ENCODE data around the gene LSM14A. TPM values are rescaled to one million over a fixed set of nuclear protein-coding genes. Genes with fewer than 3 reads are reported as not detected.
A peak's percentile ranks its signal among the peaks of the same experiment; 100 is the strongest.

The LSM14A gene
- total and polyA plus RNA-seq, 9 of the 15 experiments (the other 6 are each of a cell fraction or from before 2014, with no cell fraction given): 19.5 to 150 (median 95.1) TPM

- TF ChIP-seq BRD4 (IDR thresholded peaks at IDR 0.05) (peak; percentile 79; the same call in 1 of the 2 replicates), SMAD3 (CRISPR knock-in tag; conservative IDR thresholded peaks at IDR 0.05) (no peak), ZNF124 (CRISPR knock-in tag; IDR thresholded peaks at IDR 0.05) (no peak), PREB (CRISPR knock-in tag; IDR thresholded peaks at IDR 0.05) (no peak), NR2C2 (CRISPR knock-in tag; IDR thresholded peaks at IDR 0.05) (no peak), NR2C2 (tag; IDR thresholded peaks at IDR 0.05) (peak; percentile 32; the same call in 1 of the 2 replicates), ZNF57 (CRISPR knock-in tag; IDR thresholded peaks at IDR 0.05) (0 out of 2 replicates have a peak, but pooled peaks have one; percentile 43), ARNT (IDR thresholded peaks at IDR 0.05) (0 out of 4 replicates have a peak, but pooled peaks of 1 of the 2 experiments have one; percentile 25), CBX1 (IDR thresholded peaks at IDR 0.05; ENCODE audit: low read depth) (0 out of 2 replicates have a peak, but pooled peaks have one; percentile 20), ZNF592 (IDR thresholded peaks at IDR 0.05) (peak; percentile 90), HDAC1 (IDR thresholded peaks at IDR 0.05) (0 out of 4 replicates have a peak, but pooled peaks of 1 of the 2 experiments have one; percentile 44), STAT5B (CRISPR knock-in tag; IDR thresholded peaks at IDR 0.05) (no peak), SNAPC5 (CRISPR knock-in tag; IDR thresholded peaks at IDR 0.05) (no peak), NONO (IDR thresholded peaks at IDR 0.05; ENCODE audit: low read depth in 2 of 2, low read length in 1 of 2) (peak in 1 of 2 experiments; percentile 56; a peak in 2 of 4 replicates), ZC3H4 (CRISPR knock-in tag; IDR thresholded peaks at IDR 0.05; ENCODE audit: borderline replicate concordance) (peak; percentile 63; the same call in 1 of the 2 replicates), MCM5 (IDR thresholded peaks at IDR 0.05; ENCODE audit: low read depth) (no peak), PRPF4 (IDR thresholded peaks at IDR 0.05; ENCODE audit: insufficient read depth, low read depth, low read length, poor library complexity, severe bottlenecking) (peak; percentile 81), E4F1 (CRISPR knock-in tag; IDR thresholded peaks at IDR 0.05; ENCODE audit: borderline replicate concordance) (no peak), ZNF41 (CRISPR knock-in tag; conservative IDR thresholded peaks at IDR 0.05) (no peak), RBFOX2 (IDR thresholded peaks at IDR 0.05; ENCODE audit: low read depth, low read length) (peak; percentile 98)
These were observed at the start of gene LSM14A (continued) for GRCh38 chr19:34171877-34172660.

Measured in K562 (cell line).